K562 (cell line): Measurements from ENCODE around the gene MINDY4. TPM values are rescaled to one million over a fixed set of nuclear protein-coding genes. Genes with fewer than 3 reads are reported as not detected.

Experiments used
- ATAC-seq: fragments of 200-7000 bp; cut with Tn5 transposase; 3 replicates; pipeline ENCODE4 v1.9.1; 2020; ENCODE audit warnings: moderate library complexity
- BruUV-seq: library from RNA; stranded (reverse); fragments of 400-500 nt; replicated peaks from 2 replicates; lab custom pipeline; 2021; lab: Mats Ljungman, UMichigan
- CTCF ChIA-PET: fragments of 300-600 bp; formaldehyde crosslinking; extraction: SDS; loops from one replicate; lab custom pipeline; 2021; ENCODE audit warnings: low intra/inter-chr PET ratio; lab: Yijun Ruan, JAX
- POLR2A ChIA-PET: fragments of 300-600, 350-650 bp; sonication (Branson Sonifier 250); formaldehyde crosslinking; extraction: SDS; loops from one replicate; lab custom pipeline; 2021; ENCODE audit warnings: antibody characterized with exemption, inconsistent platforms; lab: Yijun Ruan, JAX
- DNase-seq, 4 experiments: peaks; one replicate each; pipeline versions ENCODE4 v3.0.0 to v3.0.0-alpha.2; 2011 to 2018; ENCODE audit warnings: low spot score in 3 of 4, mixed read lengths in 3 of 4; ENCODE audit errors: extremely low read depth in 1 of 4
- FAIRE-seq: peaks from 2 replicates; lab custom pipeline; 2011; peaks lifted over from hg19 to GRCh38; lab: Jason Lieb, UNC
- H2AFZ ChIP-seq: 2 replicates; pipeline ENCODE4 v1.6.0; 2011; ENCODE audit warnings: low read depth, low read length, control low read depth, inconsistent platforms
- H3K27ac ChIP-seq: fragments of 200-600 bp; 3 replicates; pipeline ENCODE4 v1.8.0; 2011; ENCODE audit warnings: low read depth, mild to moderate bottlenecking, control low read depth, inconsistent platforms, low read length, moderate library complexity, mixed read lengths; ENCODE audit errors: extremely low read depth
- H3K27me3 ChIP-seq, 2 experiments: fragments of 300-600 bp in 1 of 2; 2 replicates in 1 of 2; 3 replicates in 1 of 2; pipeline versions ENCODE4 v1.6.0 to v1.8.0; 2011; ENCODE audit warnings: inconsistent platforms in 2 of 2, low read length in 2 of 2, mild to moderate bottlenecking in 1 of 2, mixed read lengths in 1 of 2, moderate library complexity in 1 of 2; ENCODE audit not compliant: control insufficient read depth in 2 of 2, insufficient read depth in 2 of 2
- H3K36me3 ChIP-seq: fragments of 300-600 bp; 3 replicates; pipeline ENCODE4 v1.8.0; 2011; ENCODE audit warnings: mild to moderate bottlenecking, low read length, inconsistent platforms; ENCODE audit not compliant: control insufficient read depth, insufficient read depth
- H3K4me1 ChIP-seq, 2 experiments: fragments of 200-600 bp in 1 of 2; replicated peaks in 1 of 2; 2 replicates in 1 of 2; 3 replicates in 1 of 2; pipeline versions ENCODE4 v1.5.1 to v1.8.0; 2011; ENCODE audit warnings: inconsistent platforms in 2 of 2, low read length in 2 of 2, mild to moderate bottlenecking in 1 of 2, mixed read lengths in 1 of 2, moderate library complexity in 1 of 2; ENCODE audit not compliant: control insufficient read depth in 2 of 2, insufficient read depth in 2 of 2
- H3K4me2 ChIP-seq: 2 replicates; pipeline ENCODE4 v1.6.1; 2011; ENCODE audit warnings: low read length, control low read depth, inconsistent platforms, mixed read lengths; ENCODE audit not compliant: insufficient read depth
- H3K4me3 ChIP-seq: fragments of 200-600 bp; sonication (generic), shearing (Covaris generic); 2 replicates; pipeline ENCODE4 v1.5.1; 2016; ENCODE audit warnings: control low read depth, inconsistent platforms
- H3K79me2 ChIP-seq: fragments of 200-600 bp; 3 replicates; pipeline ENCODE4 v1.8.0; 2011; ENCODE audit warnings: low read length, inconsistent platforms; ENCODE audit not compliant: control insufficient read depth, insufficient read depth
- H3K9ac ChIP-seq, 2 experiments: 2 replicates each; pipeline versions ENCODE4 v1.6.0 to v1.6.1; 2011; ENCODE audit warnings: low read depth in 2 of 2, low read length in 2 of 2, control low read depth in 1 of 2, inconsistent platforms in 1 of 2, mild to moderate bottlenecking in 1 of 2, mixed read lengths in 1 of 2; ENCODE audit not compliant: insufficient read depth in 1 of 2
- H3K9me1 ChIP-seq: one replicate; pipeline ENCODE4 v1.6.0; 2011; ENCODE audit warnings: inconsistent platforms, mild to moderate bottlenecking, low read length, moderate library complexity; ENCODE audit not compliant: control insufficient read depth, insufficient read depth
- H3K9me3 ChIP-seq: replicated peaks from 2 replicates; pipeline ENCODE4 v1.5.1; 2011; ENCODE audit warnings: low read depth, low read length, inconsistent platforms; ENCODE audit not compliant: control insufficient read depth, insufficient read depth
- H4K20me1 ChIP-seq: replicated peaks from 2 replicates; pipeline ENCODE4 v1.6.1; 2011; ENCODE audit warnings: low read length, inconsistent platforms, mixed read lengths; ENCODE audit not compliant: control insufficient read depth, insufficient read depth
- CBX3 ChIP-seq, 2 experiments: IDR thresholded peaks; 1 replicate in 1 of 2; 2 replicates in 1 of 2; pipeline ENCODE4 v1.6.1; 2012; ENCODE audit warnings: inconsistent platforms in 2 of 2, low read length in 2 of 2, borderline replicate concordance in 1 of 2, control low read depth in 1 of 2
- CREB1 ChIP-seq, 2 experiments: sonication (generic) in 1 of 2; formaldehyde crosslinking in 1 of 2; IDR thresholded peaks; 2 replicates each; pipeline versions ENCODE4 v1.6.1 to v1.8.0; 2012 to 2022; ENCODE audit warnings: inconsistent platforms in 1 of 2, mild to moderate bottlenecking in 1 of 2, missing genetic modification reagents in 1 of 2, moderate library complexity in 1 of 2
- DEAF1 ChIP-seq: fragments of 450-650 bp; formaldehyde crosslinking; IDR thresholded peaks from 2 replicates; pipeline ENCODE4 v1.4.0; 2020; ENCODE audit warnings: mild to moderate bottlenecking, moderate library complexity
- MIER1 ChIP-seq: fragments of 450-650 bp; IDR thresholded peaks from 2 replicates; pipeline ENCODE4 v1.6.1; 2016; ENCODE audit warnings: antibody characterized with exemption, mild to moderate bottlenecking, low read depth
- NCOA2 ChIP-seq, 2 experiments: fragments of 450-650 bp; IDR thresholded peaks; 2 replicates each; pipeline ENCODE4 v1.6.1; 2018; ENCODE audit warnings: mild to moderate bottlenecking in 2 of 2, moderate library complexity in 1 of 2; ENCODE audit not compliant: partially characterized antibody in 2 of 2
- NFE2 ChIP-seq: IDR thresholded peaks from 2 replicates; pipeline ENCODE4 v1.6.1; 2014; ENCODE audit warnings: antibody characterized with exemption, low read depth
- OTX1 ChIP-seq: fragments of 450-650 bp; formaldehyde crosslinking; IDR thresholded peaks from 2 replicates; pipeline ENCODE4 v1.4.0; 2022; ENCODE audit warnings: mild to moderate bottlenecking
- TAF1 ChIP-seq: IDR thresholded peaks from 2 replicates; pipeline ENCODE4 v1.6.1; 2011; ENCODE audit warnings: mild to moderate bottlenecking, low read length, moderate library complexity; ENCODE audit not compliant: insufficient read depth, control insufficient read depth, severe bottlenecking; ENCODE audit errors: extremely low read depth
- ZEB2 ChIP-seq: fragments of 450-650 bp; IDR thresholded peaks from 2 replicates; pipeline ENCODE4 v1.6.1; 2016
- ZNF24 ChIP-seq: fragments of 450-650 bp; IDR thresholded peaks from 2 replicates; pipeline ENCODE4 v1.6.1; 2016
- ZNF280A ChIP-seq: fragments of 450-650 bp; IDR thresholded peaks from 2 replicates; pipeline ENCODE4 v1.6.1; 2018; ENCODE audit warnings: mild to moderate bottlenecking, low read depth; ENCODE audit not compliant: partially characterized antibody
- WGBS: fragments of 100-300 bp; shearing (Covaris generic); methylation state at CpG from one replicate; pipeline ENCODE4 v1.1.6; 2016; ENCODE audit warnings: low coverage, mixed read lengths; ENCODE audit not compliant: insufficient coverage; ENCODE audit errors: missing lambda C conversion rate; 5-methylcytosine and 5-hydroxymethylcytosine counted together
- in situ Hi-C: fragments of 300-500 bp; cut with MboI; formaldehyde crosslinking; loops from 4 replicates; pipeline ENCODE4 v1.15.0; 2018; ENCODE audit warnings: inconsistent platforms, mixed read lengths
- intact Hi-C: fragments of 100-400 bp; cut with micrococcal nuclease; formaldehyde crosslinking; loops from 2 replicates; pipeline ENCODE4 v1.14.2; 2022
- polyA plus RNA-seq, 8 experiments: library from polyadenylated mRNA; depleted of rRNA in 4 of 8; stranded (reverse) in 5 of 8; unstranded in 3 of 8; fragments of >200 nt; fragmentation: Nextera tagmentation in 2 of 8; fragmentation: Illumina TruSeq in 1 of 8; extraction: Ambion mirVana in 2 of 8; extraction: Trizol in 1 of 8; gene quantifications; 2 replicates each; pipeline versions ENCODE4 v1.2.1 to v1.2.3, GENCODE V29; 2011 to 2014; ENCODE audit warnings: inconsistent platforms in 1 of 8, missing spikeins in 1 of 8
- total RNA-seq, 7 experiments: library from RNA; depleted of rRNA in 6 of 7; stranded (reverse); fragments of >200 nt in 6 of 7; fragmentation: Illumina TruSeq in 2 of 7; extraction: Trizol in 2 of 7; gene quantifications; 2 replicates each; pipeline versions ENCODE4 v1.2.1 to v1.2.3, GENCODE V29; 2011 to 2021; ENCODE audit warnings: low replicate concordance in 1 of 7
- TF ChIP-seq, protein P1 (sequence below): fragments of 250-450 bp; sonication (Bioruptor Pico); IDR thresholded peaks from 2 replicates; pipeline ENCODE4 v1.8.0; 2022; ENCODE audit warnings: moderate library complexity, mild to moderate bottlenecking, inconsistent platforms
- TF ChIP-seq, protein P2 (sequence below), 3 experiments: IDR thresholded peaks in 2 of 3; conservative IDR thresholded peaks in 1 of 3; 2 replicates each; pipeline ENCODE4 v1.5.1; 2011 to 2012; ENCODE audit warnings: low read length in 3 of 3, mild to moderate bottlenecking in 3 of 3, control low read depth in 2 of 3, improper control_type of control experiment in 1 of 3, inconsistent platforms in 1 of 3, low read depth in 1 of 3, mixed read lengths in 1 of 3, moderate library complexity in 1 of 3; ENCODE audit not compliant: insufficient read depth in 2 of 3

The MINDY4 gene
- total and polyA plus RNA-seq, 9 of the 15 experiments (the other 6 are each of a cell fraction or from before 2014, with no cell fraction given) = 2.1 to 16.7 (median 11.0) TPM

GRCh38 chr7:30743371-30744074 lies 27.7 kb upstream of the MINDY4 start (continued):
- TF ChIP-seq, protein P1, sequence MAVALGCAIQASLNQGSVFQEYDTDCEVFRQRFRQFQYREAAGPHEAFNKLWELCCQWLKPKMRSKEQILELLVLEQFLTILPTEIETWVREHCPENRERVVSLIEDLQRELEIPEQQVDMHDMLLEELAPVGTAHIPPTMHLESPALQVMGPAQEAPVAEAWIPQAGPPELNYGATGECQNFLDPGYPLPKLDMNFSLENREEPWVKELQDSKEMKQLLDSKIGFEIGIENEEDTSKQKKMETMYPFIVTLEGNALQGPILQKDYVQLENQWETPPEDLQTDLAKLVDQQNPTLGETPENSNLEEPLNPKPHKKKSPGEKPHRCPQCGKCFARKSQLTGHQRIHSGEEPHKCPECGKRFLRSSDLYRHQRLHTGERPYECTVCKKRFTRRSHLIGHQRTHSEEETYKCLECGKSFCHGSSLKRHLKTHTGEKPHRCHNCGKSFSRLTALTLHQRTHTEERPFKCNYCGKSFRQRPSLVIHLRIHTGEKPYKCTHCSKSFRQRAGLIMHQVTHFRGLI = no peak
- no peak for TF ChIP-seq CREB1 (IDR thresholded peaks at IDR 0.05)
- TF ChIP-seq CREB1 (CRISPR knock-in tag; IDR thresholded peaks at IDR 0.05) = peak; percentile 8; the same call in 1 of the 2 replicates
- TF ChIP-seq, protein P2, sequence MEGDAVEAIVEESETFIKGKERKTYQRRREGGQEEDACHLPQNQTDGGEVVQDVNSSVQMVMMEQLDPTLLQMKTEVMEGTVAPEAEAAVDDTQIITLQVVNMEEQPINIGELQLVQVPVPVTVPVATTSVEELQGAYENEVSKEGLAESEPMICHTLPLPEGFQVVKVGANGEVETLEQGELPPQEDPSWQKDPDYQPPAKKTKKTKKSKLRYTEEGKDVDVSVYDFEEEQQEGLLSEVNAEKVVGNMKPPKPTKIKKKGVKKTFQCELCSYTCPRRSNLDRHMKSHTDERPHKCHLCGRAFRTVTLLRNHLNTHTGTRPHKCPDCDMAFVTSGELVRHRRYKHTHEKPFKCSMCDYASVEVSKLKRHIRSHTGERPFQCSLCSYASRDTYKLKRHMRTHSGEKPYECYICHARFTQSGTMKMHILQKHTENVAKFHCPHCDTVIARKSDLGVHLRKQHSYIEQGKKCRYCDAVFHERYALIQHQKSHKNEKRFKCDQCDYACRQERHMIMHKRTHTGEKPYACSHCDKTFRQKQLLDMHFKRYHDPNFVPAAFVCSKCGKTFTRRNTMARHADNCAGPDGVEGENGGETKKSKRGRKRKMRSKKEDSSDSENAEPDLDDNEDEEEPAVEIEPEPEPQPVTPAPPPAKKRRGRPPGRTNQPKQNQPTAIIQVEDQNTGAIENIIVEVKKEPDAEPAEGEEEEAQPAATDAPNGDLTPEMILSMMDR (IDR thresholded peaks at IDR 0.05 in 2 of 3, conservative IDR thresholded peaks at IDR 0.05 in 1 of 3; ENCODE audit: insufficient read depth in 2 of 3, low read depth in 1 of 3, low read length in 3 of 3) = peak; percentile 86 to 89 (median 89)

GRCh38 chr7:30744075-30744417 lies 27.2 kb upstream of the MINDY4 start:
- intact Hi-C loops = loop anchor here (5.0 to 10.0 kb wide), 2 partner anchors 232 to 579 kb away; no protein-coding TSS in a partner anchor
- TF ChIP-seq CBX3 (IDR thresholded peaks at IDR 0.05; ENCODE audit: borderline replicate concordance in 1 of 2, low read length in 2 of 2) = no peak
- no peak for TF ChIP-seq DEAF1 (CRISPR knock-in tag)
- no peak for TF ChIP-seq NFE2
- no peak for TF ChIP-seq ZNF24
- no peak for TF ChIP-seq OTX1
- TF ChIP-seq MIER1 = no peak
- no peak for TF ChIP-seq ZEB2
- no peak for TF ChIP-seq NCOA2 (IDR thresholded peaks at IDR 0.05; ENCODE audit: partially characterized antibody in 2 of 2)
- TF ChIP-seq TAF1 = no peak
- TF ChIP-seq ZNF280A = no peak

More at GRCh38 chr7:30744075-30744417, 27.2 kb upstream of the MINDY4 start:
- ATAC-seq (no peak), DNase-seq (no peak), FAIRE-seq (no peak)
- H3K27me3 ChIP-seq = peaks cover 0 to 10% of the 10 kb centered on the region in 2 experiments; a peak in 1 of 5 replicates
- in situ Hi-C loops = loop anchor here (5.0 kb wide), 1 partner anchor 233 kb away; no protein-coding TSS in a partner anchor
- H3K4me3 ChIP-seq = no peak overlapping the region
- no peaks in the 10 kb centered on the region for H3K9me1 ChIP-seq
- no peaks in the 10 kb centered on the region for H3K79me2 ChIP-seq
- H3K9ac ChIP-seq = no peak overlapping the region; a peak in 1 of 4 replicates
- no peak overlapping the region for H3K27ac ChIP-seq
- no peaks in the 10 kb centered on the region for H3K36me3 ChIP-seq
- no peak overlapping the region for H3K4me2 ChIP-seq
- H3K4me1 ChIP-seq = peaks cover 6 to 17% of the 10 kb centered on the region in 2 experiments; a peak in 4 of 5 replicates
- WGBS = 63% methylated on average over 11 of the region's 12 CpGs
- no peak overlapping the region for H2AFZ ChIP-seq
- ChIA-PET CTCF (interaction anchor here (0.6 to 1.5 kb wide), 2 partner anchors 231 to 234 kb away, joined by 3 to 10 read pairs; no protein-coding TSS in a partner anchor), POLR2A (interaction anchor here (0.7 to 1.6 kb wide), 3 partner anchors 9 to 81 kb away, joined by 3 to 6 read pairs (median 5); no protein-coding TSS in a partner anchor)
- no peaks in the 10 kb centered on the region for H4K20me1 ChIP-seq
- no TSS peak for BruUV-seq
- no peaks in the 10 kb centered on the region for H3K9me3 ChIP-seq
